K562 (cell line): ENCODE results near the gene IGSF23. TPM values are rescaled to one million over a fixed set of nuclear protein-coding genes. Genes with fewer than 3 reads are reported as not detected.

ENCODE experiments used
- ATAC-seq: fragments of 200-7000 bp; cut with Tn5 transposase; 3 replicates; pipeline ENCODE4 v1.9.1; 2020; ENCODE audit warnings: moderate library complexity
- BruUV-seq: library from RNA; stranded (reverse); fragments of 400-500 nt; replicated peaks from 2 replicates; lab custom pipeline; 2021; lab: Mats Ljungman, UMichigan
- CTCF ChIA-PET: fragments of 300-600 bp; formaldehyde crosslinking; extraction: SDS; loops from one replicate; lab custom pipeline; 2021; ENCODE audit warnings: low intra/inter-chr PET ratio; lab: Yijun Ruan, JAX
- POLR2A ChIA-PET: fragments of 300-600, 350-650 bp; sonication (Branson Sonifier 250); formaldehyde crosslinking; extraction: SDS; loops from one replicate; lab custom pipeline; 2021; ENCODE audit warnings: antibody characterized with exemption, inconsistent platforms; lab: Yijun Ruan, JAX
- DNase-seq, 4 experiments: peaks; one replicate each; pipeline versions ENCODE4 v3.0.0 to v3.0.0-alpha.2; 2011 to 2018; ENCODE audit warnings: low spot score in 3 of 4, mixed read lengths in 3 of 4; ENCODE audit errors: extremely low read depth in 1 of 4
- FAIRE-seq: peaks from 2 replicates; lab custom pipeline; 2011; peaks lifted over from hg19 to GRCh38; lab: Jason Lieb, UNC
- H2AFZ ChIP-seq: 2 replicates; pipeline ENCODE4 v1.6.0; 2011; ENCODE audit warnings: low read depth, low read length, control low read depth, inconsistent platforms
- H3K27ac ChIP-seq: fragments of 200-600 bp; 3 replicates; pipeline ENCODE4 v1.8.0; 2011; ENCODE audit warnings: low read depth, mild to moderate bottlenecking, control low read depth, inconsistent platforms, low read length, moderate library complexity, mixed read lengths; ENCODE audit errors: extremely low read depth
- H3K27me3 ChIP-seq, 2 experiments: fragments of 300-600 bp in 1 of 2; 2 replicates in 1 of 2; 3 replicates in 1 of 2; pipeline versions ENCODE4 v1.6.0 to v1.8.0; 2011; ENCODE audit warnings: inconsistent platforms in 2 of 2, low read length in 2 of 2, mild to moderate bottlenecking in 1 of 2, mixed read lengths in 1 of 2, moderate library complexity in 1 of 2; ENCODE audit not compliant: control insufficient read depth in 2 of 2, insufficient read depth in 2 of 2
- H3K36me3 ChIP-seq: fragments of 300-600 bp; 3 replicates; pipeline ENCODE4 v1.8.0; 2011; ENCODE audit warnings: mild to moderate bottlenecking, low read length, inconsistent platforms; ENCODE audit not compliant: control insufficient read depth, insufficient read depth
- H3K4me1 ChIP-seq, 2 experiments: fragments of 200-600 bp in 1 of 2; replicated peaks in 1 of 2; 2 replicates in 1 of 2; 3 replicates in 1 of 2; pipeline versions ENCODE4 v1.5.1 to v1.8.0; 2011; ENCODE audit warnings: inconsistent platforms in 2 of 2, low read length in 2 of 2, mild to moderate bottlenecking in 1 of 2, mixed read lengths in 1 of 2, moderate library complexity in 1 of 2; ENCODE audit not compliant: control insufficient read depth in 2 of 2, insufficient read depth in 2 of 2
- H3K4me2 ChIP-seq: 2 replicates; pipeline ENCODE4 v1.6.1; 2011; ENCODE audit warnings: low read length, control low read depth, inconsistent platforms, mixed read lengths; ENCODE audit not compliant: insufficient read depth
- H3K4me3 ChIP-seq: fragments of 200-600 bp; sonication (generic), shearing (Covaris generic); 2 replicates; pipeline ENCODE4 v1.5.1; 2016; ENCODE audit warnings: control low read depth, inconsistent platforms
- H3K79me2 ChIP-seq: fragments of 200-600 bp; 3 replicates; pipeline ENCODE4 v1.8.0; 2011; ENCODE audit warnings: low read length, inconsistent platforms; ENCODE audit not compliant: control insufficient read depth, insufficient read depth
- H3K9ac ChIP-seq, 2 experiments: 2 replicates each; pipeline versions ENCODE4 v1.6.0 to v1.6.1; 2011; ENCODE audit warnings: low read depth in 2 of 2, low read length in 2 of 2, control low read depth in 1 of 2, inconsistent platforms in 1 of 2, mild to moderate bottlenecking in 1 of 2, mixed read lengths in 1 of 2; ENCODE audit not compliant: insufficient read depth in 1 of 2
- H3K9me1 ChIP-seq: one replicate; pipeline ENCODE4 v1.6.0; 2011; ENCODE audit warnings: inconsistent platforms, mild to moderate bottlenecking, low read length, moderate library complexity; ENCODE audit not compliant: control insufficient read depth, insufficient read depth
- H3K9me3 ChIP-seq: replicated peaks from 2 replicates; pipeline ENCODE4 v1.5.1; 2011; ENCODE audit warnings: low read depth, low read length, inconsistent platforms; ENCODE audit not compliant: control insufficient read depth, insufficient read depth
- H4K20me1 ChIP-seq: replicated peaks from 2 replicates; pipeline ENCODE4 v1.6.1; 2011; ENCODE audit warnings: low read length, inconsistent platforms, mixed read lengths; ENCODE audit not compliant: control insufficient read depth, insufficient read depth
- CBFB ChIP-seq: sonication (generic); formaldehyde crosslinking; IDR thresholded peaks from 2 replicates; pipeline ENCODE4 v1.4.0; 2020; ENCODE audit warnings: mild to moderate bottlenecking, missing genetic modification reagents
- CTBP1 ChIP-seq: fragments of 450-650 bp; IDR thresholded peaks from 2 replicates; pipeline ENCODE4 v1.6.1; 2016; ENCODE audit warnings: borderline replicate concordance
- KDM1A ChIP-seq, 2 experiments: fragments of 450-650 bp; IDR thresholded peaks; 2 replicates each; pipeline ENCODE4 v1.6.1; 2016; ENCODE audit warnings: mild to moderate bottlenecking in 2 of 2
- KLF13 ChIP-seq: fragments of 450-650 bp; IDR thresholded peaks from 2 replicates; pipeline ENCODE4 v1.6.1; 2016; ENCODE audit warnings: missing genetic modification characterization, low read depth, mild to moderate bottlenecking, missing compliant biosample characterization, moderate library complexity, borderline replicate concordance
- NFRKB ChIP-seq: fragments of 450-650 bp; IDR thresholded peaks from 2 replicates; pipeline ENCODE4 v1.6.1; 2016; ENCODE audit warnings: low read depth
- POLR2G ChIP-seq: fragments of 200-400 bp; formaldehyde crosslinking; IDR thresholded peaks from 2 replicates; pipeline ENCODE4 v1.6.1; 2017; ENCODE audit warnings: low read depth, mild to moderate bottlenecking, antibody characterized with exemption, low read length, moderate library complexity
- RBFOX2 ChIP-seq: fragments of 200-400 bp; formaldehyde crosslinking; IDR thresholded peaks from 2 replicates; pipeline ENCODE4 v1.6.1; 2017; ENCODE audit warnings: low read depth, mild to moderate bottlenecking, low read length, moderate library complexity
- RBM14 ChIP-seq: fragments of 200-400 bp; formaldehyde crosslinking; IDR thresholded peaks from 2 replicates; pipeline ENCODE4 v1.6.1; 2018; ENCODE audit warnings: low read depth, mild to moderate bottlenecking, low read length, moderate library complexity, borderline replicate concordance; ENCODE audit not compliant: insufficient read depth
- SMARCA5 ChIP-seq: fragments of 450-650 bp; IDR thresholded peaks from 2 replicates; pipeline ENCODE4 v1.6.1; 2016
- THRB ChIP-seq: fragments of 450-650 bp; formaldehyde crosslinking; conservative IDR thresholded peaks from 2 replicates; pipeline ENCODE4 v1.4.0; 2022; ENCODE audit warnings: mild to moderate bottlenecking, missing genetic modification characterization
- ZNF23 ChIP-seq: fragments of 250-450 bp; sonication (Bioruptor Pico); IDR thresholded peaks from 2 replicates; pipeline ENCODE4 v1.4.0; 2020; ENCODE audit warnings: mild to moderate bottlenecking
- ZNF280A ChIP-seq: fragments of 450-650 bp; IDR thresholded peaks from 2 replicates; pipeline ENCODE4 v1.6.1; 2018; ENCODE audit warnings: mild to moderate bottlenecking, low read depth; ENCODE audit not compliant: partially characterized antibody
- ZNF79 ChIP-seq: fragments of 250-450 bp; sonication (Bioruptor Pico); IDR thresholded peaks from 2 replicates; pipeline ENCODE4 v1.4.0; 2020; ENCODE audit warnings: low read depth, mild to moderate bottlenecking, moderate library complexity
- WGBS: fragments of 100-300 bp; shearing (Covaris generic); methylation state at CpG from one replicate; pipeline ENCODE4 v1.1.6; 2016; ENCODE audit warnings: low coverage, mixed read lengths; ENCODE audit not compliant: insufficient coverage; ENCODE audit errors: missing lambda C conversion rate; 5-methylcytosine and 5-hydroxymethylcytosine counted together
- in situ Hi-C: fragments of 300-500 bp; cut with MboI; formaldehyde crosslinking; loops from 4 replicates; pipeline ENCODE4 v1.15.0; 2018; ENCODE audit warnings: inconsistent platforms, mixed read lengths
- intact Hi-C: fragments of 100-400 bp; cut with micrococcal nuclease; formaldehyde crosslinking; loops from 2 replicates; pipeline ENCODE4 v1.14.2; 2022
- polyA plus RNA-seq, 8 experiments: library from polyadenylated mRNA; depleted of rRNA in 4 of 8; stranded (reverse) in 5 of 8; unstranded in 3 of 8; fragments of >200 nt; fragmentation: Nextera tagmentation in 2 of 8; fragmentation: Illumina TruSeq in 1 of 8; extraction: Ambion mirVana in 2 of 8; extraction: Trizol in 1 of 8; gene quantifications; 2 replicates each; pipeline versions ENCODE4 v1.2.1 to v1.2.3, GENCODE V29; 2011 to 2014; ENCODE audit warnings: inconsistent platforms in 1 of 8, missing spikeins in 1 of 8
- total RNA-seq, 7 experiments: library from RNA; depleted of rRNA in 6 of 7; stranded (reverse); fragments of >200 nt in 6 of 7; fragmentation: Illumina TruSeq in 2 of 7; extraction: Trizol in 2 of 7; gene quantifications; 2 replicates each; pipeline versions ENCODE4 v1.2.1 to v1.2.3, GENCODE V29; 2011 to 2021; ENCODE audit warnings: low replicate concordance in 1 of 7

Gene IGSF23
- total and polyA plus RNA-seq, 9 of the 15 experiments (the other 6 are each of a cell fraction or from before 2014, with no cell fraction given) = not detected

- TF ChIP-seq KLF13 (tag) = no peak
- no peak for TF ChIP-seq CTBP1
- TF ChIP-seq KDM1A (IDR thresholded peaks at IDR 0.05) = peak; percentile 27 to 49; a peak in 1 of 4 replicates
- TF ChIP-seq CBFB (CRISPR knock-in tag) = no peak
- no peak for TF ChIP-seq ZNF280A
- TF ChIP-seq ZNF23 (CRISPR knock-in tag) = no peak
- no peak for TF ChIP-seq RBM14
- TF ChIP-seq NFRKB = no peak
Measured at GRCh38 chr19:44646049-44646416, 32.7 kb downstream of the IGSF23 start (continued).

- ATAC-seq = no peak
- Histone ChIP-seq H3K36me3 (peaks cover 17% of the 10 kb centered on the region; the same call in 2 of the 3 replicates), H3K27ac (no peak overlapping the region), H3K9me3 (no peaks in the 10 kb centered on the region), H3K4me2 (no peak overlapping the region), H3K79me2 (peaks cover 7% of the 10 kb centered on the region; the same call in 2 of the 3 replicates), H3K9ac (no peak overlapping the region), H3K4me3 (no peak overlapping the region), H3K27me3 (no peaks in the 10 kb centered on the region), H3K4me1 (peaks cover 0 to 25% of the 10 kb centered on the region in 2 experiments; a peak in 3 of 5 replicates), H2AFZ (no peak overlapping the region), H4K20me1 (no peaks in the 10 kb centered on the region), H3K9me1 (no peaks in the 10 kb centered on the region)
- no peak for TF ChIP-seq SMARCA5
- no peak for TF ChIP-seq ZNF79
- TF ChIP-seq THRB (CRISPR knock-in tag) = no peak
- 0 out of 2 replicates have a peak, but pooled peaks have one; percentile 23 for TF ChIP-seq POLR2G
- 0 out of 2 replicates have a peak, but pooled peaks have one; percentile 32 for TF ChIP-seq RBFOX2
- ChIA-PET POLR2A (interaction anchor here (0.7 to 1.9 kb wide), 2 partner anchors 13 to 15 kb away, joined by 3 to 5 read pairs; no protein-coding TSS in a partner anchor), CTCF (interaction anchor here (0.7 kb wide), 1 partner anchor 1236 kb away, joined by 4 read pairs; no protein-coding TSS in a partner anchor)
- in situ Hi-C loops = no loop called here
- WGBS = 78% methylated on average over 30 of the region's 31 CpGs
- no TSS peak for BruUV-seq
- no peak for DNase-seq
- no peak for FAIRE-seq
- intact Hi-C loops = no loop called here
Measured at GRCh38 chr19:44647144-44647543, 33.8 kb downstream of the IGSF23 start.
